ENCODE measurements around the gene CFAP299.

GRCh38 chr4:80529026-80529425 is 193.5 kb downstream of the CFAP299 start:
- TF ChIP-seq CTCF (conservative IDR thresholded peaks at IDR 0.05) (no peak), EZH2 (IDR thresholded peaks at IDR 0.05; ENCODE audit: low read depth) (no peak)
